DMS153 treated with DMSO at 0.1 percent for 48 hours (cell line): ENCODE results near the gene THEM4.

ENCODE experiments used
- DNase-seq: peaks from one replicate; lab custom pipeline; 2025; ENCODE audit not compliant: unreplicated experiment; lab: John Stamatoyannopoulos, UW

Gene THEM4

GRCh38 chr1:151909167-151910149 lies at the start of gene THEM4:
TSS of gene THEM4 (minus strand) at chr1:151909511. CDS start at chr1:151909458, 53 bp downstream.
- peak; percentile 57 for DNase-seq

- DNase-seq = no peak
Measured at GRCh38 chr1:151958959-151959358, 49.6 kb upstream of the THEM4 start.

- DNase-seq = no peak
Measured at GRCh38 chr1:151956957-151957497, 47.7 kb upstream of the THEM4 start.

- no peak for DNase-seq
Measured at GRCh38 chr1:151953409-151954094, 44.2 kb upstream of the THEM4 start.

GRCh38 chr1:151952811-151953210 lies 43.5 kb upstream of the THEM4 start:
- DNase-seq = no peak

GRCh38 chr1:151949371-151950193 lies 40.3 kb upstream of the THEM4 start:
- no peak for DNase-seq

- DNase-seq = no peak
Measured at GRCh38 chr1:151948506-151948905, 39.2 kb upstream of the THEM4 start.

GRCh38 chr1:151947140-151947539 lies 37.8 kb upstream of the THEM4 start:
- no peak for DNase-seq

GRCh38 chr1:151945725-151946722 lies 36.7 kb upstream of the THEM4 start:
- DNase-seq = peak; percentile 73

- DNase-seq = no peak
Measured at GRCh38 chr1:151944857-151945575, 35.7 kb upstream of the THEM4 start.

- DNase-seq = peak; percentile 13
Measured at GRCh38 chr1:151944126-151944856, 35.0 kb upstream of the THEM4 start.

GRCh38 chr1:151943591-151943990 lies 34.3 kb upstream of the THEM4 start:
- DNase-seq = no peak

- DNase-seq = no peak
Measured at GRCh38 chr1:151942882-151943281, 33.6 kb upstream of the THEM4 start.

GRCh38 chr1:151940541-151940940 lies 31.2 kb upstream of the THEM4 start:
- DNase-seq = no peak

- DNase-seq = no peak
Measured at GRCh38 chr1:151939779-151940178, 30.5 kb upstream of the THEM4 start.

- no peak for DNase-seq
Measured at GRCh38 chr1:151939141-151939540, 29.8 kb upstream of the THEM4 start.

GRCh38 chr1:151936653-151937052 lies 27.3 kb upstream of the THEM4 start:
- DNase-seq = no peak

GRCh38 chr1:151935894-151936602 lies 26.7 kb upstream of the THEM4 start:
- no peak for DNase-seq
